HEK293T (cell line): ENCODE data around the gene IFNL1.

Source experiments
- ELF4 ChIP-seq: fragments of 450-650 bp; IDR thresholded peaks from 2 replicates; pipeline ENCODE4 v1.6.1; 2017; ENCODE audit warnings: antibody characterized with exemption
- LEF1 ChIP-seq: fragments of 450-650 bp; IDR thresholded peaks from 2 replicates; pipeline ENCODE4 v1.6.1; 2017; ENCODE audit warnings: mild to moderate bottlenecking, borderline replicate concordance
- SUZ12 ChIP-seq: fragments of 450-650 bp; IDR thresholded peaks from 2 replicates; pipeline ENCODE4 v1.6.1; 2016; ENCODE audit warnings: mild to moderate bottlenecking

DNA sequence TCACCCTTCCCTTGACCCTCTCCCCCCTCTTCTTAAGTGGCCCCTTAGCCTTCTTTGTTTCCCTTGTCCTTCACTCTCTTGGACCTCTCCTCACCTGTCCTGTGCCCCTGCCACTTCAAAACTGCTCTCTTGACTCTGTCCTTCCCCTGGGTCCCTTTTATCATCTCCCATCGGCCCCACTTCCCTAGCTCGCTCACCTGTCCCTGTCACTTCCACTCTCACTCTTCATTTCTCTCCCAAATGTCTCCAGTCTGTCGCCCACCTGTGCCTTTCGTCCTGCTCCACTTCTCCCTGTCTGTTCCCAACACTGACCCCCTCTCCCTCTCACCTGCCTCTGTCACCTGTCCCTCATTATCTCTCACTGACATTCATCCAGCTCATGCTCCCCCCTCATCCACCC lies 699 bp downstream of the IFNL1 start:
- TF ChIP-seq ELF4 (no peak), LEF1 (no peak), SUZ12 (no peak)
